Stomach (tissue), 4 donors: Measurements from ENCODE around the gene DENND2A.

Experiments used
- EP300 ChIP-seq: sonication (generic); formaldehyde crosslinking; IDR thresholded peaks from one replicate; pipeline ENCODE4 v1.6.1; 2017; ENCODE audit warnings: antibody characterized with exemption
- POLR2A ChIP-seq, 4 donors: fragments of 450-650 bp; IDR thresholded peaks; one replicate each; pipeline ENCODE4 v1.6.1; 2016; ENCODE audit warnings: antibody characterized with exemption in 4 of 4, control low read depth in 2 of 4, mild to moderate bottlenecking in 1 of 4, moderate library complexity in 1 of 4
- POLR2AphosphoS5 ChIP-seq, 3 donors: sonication (generic); formaldehyde crosslinking; IDR thresholded peaks; one replicate each; pipeline ENCODE4 v1.6.1; 2016; ENCODE audit warnings: antibody characterized with exemption in 3 of 3
- TF ChIP-seq, protein P1 (sequence below), 7 experiments: fragments of 450-650 bp in 4 of 7; fragments of 200-600 bp in 3 of 7; sonication (generic) in 3 of 7; IDR thresholded peaks; one replicate each; pipeline ENCODE4 v1.5.1; 2016 to 2019; ENCODE audit warnings: antibody characterized with exemption in 7 of 7, control low read depth in 2 of 7, mild to moderate bottlenecking in 1 of 7

DNA sequence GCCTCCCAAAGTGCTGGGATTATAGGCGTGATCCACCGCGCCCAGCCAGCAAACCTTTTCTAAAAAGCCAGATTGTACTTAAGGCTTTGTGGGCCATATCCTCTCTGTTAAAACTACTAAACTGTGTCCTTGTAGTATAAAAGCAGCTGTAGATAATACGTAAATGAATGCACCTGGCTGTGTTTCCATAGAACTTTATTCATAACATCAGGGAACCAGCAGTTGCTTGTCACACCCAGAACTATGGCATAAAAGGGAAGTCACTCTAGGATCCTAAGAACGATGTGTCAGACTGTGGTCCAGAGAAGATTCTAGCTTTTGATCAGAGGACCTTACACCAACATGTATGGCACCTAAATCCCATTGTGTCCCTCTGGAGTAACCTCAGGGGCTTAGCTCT, 63.0 kb downstream of the DENND2A start:
- TF ChIP-seq, protein P1, sequence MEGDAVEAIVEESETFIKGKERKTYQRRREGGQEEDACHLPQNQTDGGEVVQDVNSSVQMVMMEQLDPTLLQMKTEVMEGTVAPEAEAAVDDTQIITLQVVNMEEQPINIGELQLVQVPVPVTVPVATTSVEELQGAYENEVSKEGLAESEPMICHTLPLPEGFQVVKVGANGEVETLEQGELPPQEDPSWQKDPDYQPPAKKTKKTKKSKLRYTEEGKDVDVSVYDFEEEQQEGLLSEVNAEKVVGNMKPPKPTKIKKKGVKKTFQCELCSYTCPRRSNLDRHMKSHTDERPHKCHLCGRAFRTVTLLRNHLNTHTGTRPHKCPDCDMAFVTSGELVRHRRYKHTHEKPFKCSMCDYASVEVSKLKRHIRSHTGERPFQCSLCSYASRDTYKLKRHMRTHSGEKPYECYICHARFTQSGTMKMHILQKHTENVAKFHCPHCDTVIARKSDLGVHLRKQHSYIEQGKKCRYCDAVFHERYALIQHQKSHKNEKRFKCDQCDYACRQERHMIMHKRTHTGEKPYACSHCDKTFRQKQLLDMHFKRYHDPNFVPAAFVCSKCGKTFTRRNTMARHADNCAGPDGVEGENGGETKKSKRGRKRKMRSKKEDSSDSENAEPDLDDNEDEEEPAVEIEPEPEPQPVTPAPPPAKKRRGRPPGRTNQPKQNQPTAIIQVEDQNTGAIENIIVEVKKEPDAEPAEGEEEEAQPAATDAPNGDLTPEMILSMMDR (IDR thresholded peaks at IDR 0.05) = no peak
- TF ChIP-seq POLR2AphosphoS5 (IDR thresholded peaks at IDR 0.05) (no peak), POLR2A (IDR thresholded peaks at IDR 0.05) (no peak), EP300 (no peak)
